MCF 10A (cell line): ENCODE results near the gene ZNF407. TPM values are rescaled to one million over a fixed set of nuclear protein-coding genes. Genes with fewer than 3 reads are reported as not detected.

ENCODE experiments used
- BruUV-seq: library from RNA; stranded (reverse); fragments of 400-500 nt; replicated peaks from 2 replicates; lab custom pipeline; 2021; lab: Mats Ljungman, UMichigan
- CTCF ChIA-PET: fragments of 300-600 bp; sonication (Branson Sonifier 250); formaldehyde crosslinking; extraction: SDS; loops from one replicate; lab custom pipeline; 2021; ENCODE audit warnings: antibody characterized with exemption, inconsistent platforms; lab: Yijun Ruan, JAX
- POLR2A ChIA-PET: fragments of 300-600, 350-650 bp; sonication (Branson Sonifier 250); formaldehyde crosslinking; extraction: SDS; loops from one replicate; lab custom pipeline; 2020; ENCODE audit warnings: antibody characterized with exemption, inconsistent platforms; lab: Yijun Ruan, JAX
- DNase-seq: peaks from one replicate; pipeline ENCODE4 v3.0.0-alpha.2; 2018; ENCODE audit not compliant: unreplicated experiment
- H3K27ac Mint-ChIP-seq: one replicate; pipeline ENCODE4 v1.8.0; 2022; ENCODE audit warnings: mild to moderate bottlenecking, low read depth, mixed read lengths; ENCODE audit not compliant: unreplicated experiment
- H3K27me3 Mint-ChIP-seq: one replicate; pipeline ENCODE4 v1.8.0; 2022; ENCODE audit warnings: mixed read lengths; ENCODE audit not compliant: insufficient read depth, unreplicated experiment
- H3K36me3 Mint-ChIP-seq: one replicate; pipeline ENCODE4 v1.8.0; 2022; ENCODE audit warnings: mild to moderate bottlenecking, moderate library complexity, mixed read lengths; ENCODE audit not compliant: insufficient read depth, unreplicated experiment
- H3K4me1 Mint-ChIP-seq: one replicate; pipeline ENCODE4 v1.8.0; 2022; ENCODE audit warnings: mixed read lengths; ENCODE audit not compliant: insufficient read depth, unreplicated experiment
- H3K4me3 Mint-ChIP-seq: one replicate; pipeline ENCODE4 v1.8.0; 2022; ENCODE audit warnings: mild to moderate bottlenecking, moderate library complexity, mixed read lengths; ENCODE audit not compliant: unreplicated experiment
- H3K9me3 Mint-ChIP-seq: one replicate; pipeline ENCODE4 v1.8.0; 2022; ENCODE audit warnings: mixed read lengths; ENCODE audit not compliant: unreplicated experiment
- CTCF ChIP-seq: fragments of 200-600 bp; IDR thresholded peaks from one replicate; pipeline ENCODE4 v1.8.0; 2022; ENCODE audit warnings: antibody characterized with exemption, mild to moderate bottlenecking; ENCODE audit not compliant: unreplicated experiment
- intact Hi-C: fragments of 100-400 bp; cut with micrococcal nuclease; formaldehyde crosslinking; loops from 2 replicates; pipeline ENCODE4 v1.14.1; 2022
- total RNA-seq: library from RNA; stranded (reverse); gene quantifications from 2 replicates; pipeline ENCODE4 v1.2.3, GENCODE V29; 2022

Gene ZNF407
- total RNA-seq, 1 experiment from 2014 or later, result 9.5 TPM

GRCh38 chr18:74856434-74856833 is 258.8 kb downstream of the ZNF407 start:
- H3K4me3 Mint-ChIP-seq, result no peak overlapping the region
- H3K27me3 Mint-ChIP-seq, result no peaks in the 10 kb centered on the region
- POLR2A ChIA-PET, result no interaction called here
- CTCF ChIA-PET, result no interaction called here
- no peaks in the 10 kb centered on the region for H3K4me1 Mint-ChIP-seq
- intact Hi-C loops, result no loop called here
- no peak for TF ChIP-seq CTCF
- no peaks in the 10 kb centered on the region for H3K36me3 Mint-ChIP-seq
- H3K9me3 Mint-ChIP-seq, result no peaks in the 10 kb centered on the region
- DNase-seq, result no peak
- BruUV-seq, result no TSS peak
- H3K27ac Mint-ChIP-seq, result no peak overlapping the region

- POLR2A ChIA-PET, result no interaction called here
- H3K9me3 Mint-ChIP-seq, result no peaks in the 10 kb centered on the region
Measured at GRCh38 chr18:74856928-74857327, 259.3 kb downstream of the ZNF407 start.

GRCh38 chr18:74857901-74858300 is 260.2 kb downstream of the ZNF407 start:
- Mint-ChIP-seq H3K27me3 (no peaks in the 10 kb centered on the region), H3K27ac (no peak overlapping the region), H3K36me3 (no peaks in the 10 kb centered on the region), H3K4me1 (no peaks in the 10 kb centered on the region), H3K9me3 (no peaks in the 10 kb centered on the region), H3K4me3 (no peak overlapping the region)
- CTCF ChIA-PET, result interaction anchor here (0.7 kb wide), 1 partner anchor 84 kb away, joined by 3 read pairs; no protein-coding TSS in a partner anchor
- POLR2A ChIA-PET, result no interaction called here
- DNase-seq, result no peak
- intact Hi-C loops, result no loop called here
- no peak for TF ChIP-seq CTCF
- BruUV-seq, result no TSS peak

More at GRCh38 chr18:74856928-74857327, 259.3 kb downstream of the ZNF407 start:
- Mint-ChIP-seq H3K4me3 (no peak overlapping the region), H3K27ac (no peak overlapping the region), H3K27me3 (no peaks in the 10 kb centered on the region), H3K36me3 (no peaks in the 10 kb centered on the region), H3K4me1 (no peaks in the 10 kb centered on the region)
- CTCF ChIA-PET, result interaction anchor here (0.7 kb wide), 1 partner anchor 83 kb away, joined by 3 read pairs; no protein-coding TSS in a partner anchor
- TF ChIP-seq CTCF, result no peak
- intact Hi-C loops, result no loop called here
- no peak for DNase-seq
- no TSS peak for BruUV-seq

GRCh38 chr18:74861154-74861553 is 263.5 kb downstream of the ZNF407 start:
- no peak for TF ChIP-seq CTCF
- intact Hi-C loops, result no loop called here
- Mint-ChIP-seq H3K27me3 (no peaks in the 10 kb centered on the region), H3K9me3 (no peaks in the 10 kb centered on the region), H3K36me3 (no peaks in the 10 kb centered on the region), H3K27ac (no peak overlapping the region), H3K4me1 (no peaks in the 10 kb centered on the region), H3K4me3 (no peak overlapping the region)
- ChIA-PET POLR2A (no interaction called here), CTCF (no interaction called here)
- no peak for DNase-seq
- BruUV-seq, result no TSS peak
